ENCODE results near the gene C2orf74. TPM values are rescaled to one million over a fixed set of nuclear protein-coding genes. Genes with fewer than 3 reads are reported as not detected.
A peak's percentile ranks its signal among the peaks of the same experiment; 100 is the strongest.
"Not testable (repeated sequence)": the region's sequence is repeated elsewhere in the genome, so short reads cannot be mapped to it uniquely, and the experiment has no call there.

Gene C2orf74
- total RNA-seq, 1 donor from 2014 or later = 13.6 TPM

GRCh38 chr2:61187085-61187484, 25.1 kb downstream of the C2orf74 start:
- Mint-ChIP-seq H3K4me1 (ENCODE audit: unreplicated experiment) (no peaks in the 10 kb centered on the region), H3K27me3 (ENCODE audit: unreplicated experiment) (peaks cover 2% of the 10 kb centered on the region), H3K4me3 (ENCODE audit: unreplicated experiment) (peak overlapping the region; percentile 24), H3K36me3 (ENCODE audit: low read depth, unreplicated experiment) (peaks cover 46% of the 10 kb centered on the region), H3K9me3 (ENCODE audit: unreplicated experiment) (no peaks in the 10 kb centered on the region), H3K27ac (ENCODE audit: unreplicated experiment) (no peak overlapping the region)
- no peak for DNase-seq (ENCODE audit: low spot score)
- TF ChIP-seq CTCF (IDR thresholded peaks at IDR 0.05; ENCODE audit: unreplicated experiment) = no peak

- Mint-ChIP-seq H3K4me1 (ENCODE audit: unreplicated experiment) (no peaks in the 10 kb centered on the region), H3K4me3 (ENCODE audit: unreplicated experiment) (no peak overlapping the region), H3K27me3 (ENCODE audit: unreplicated experiment) (peaks cover 2% of the 10 kb centered on the region), H3K27ac (ENCODE audit: unreplicated experiment) (no peak overlapping the region), H3K36me3 (ENCODE audit: low read depth, unreplicated experiment) (no peaks in the 10 kb centered on the region), H3K9me3 (ENCODE audit: unreplicated experiment) (no peaks in the 10 kb centered on the region)
- TF ChIP-seq CTCF (IDR thresholded peaks at IDR 0.05; ENCODE audit: unreplicated experiment) = no peak
- no peak for DNase-seq (ENCODE audit: low spot score)
These were observed 31.9 kb downstream of the C2orf74 start for GRCh38 chr2:61193670-61194561.

- not testable (repeated sequence) for H3K36me3 Mint-ChIP-seq (ENCODE audit: low read depth, unreplicated experiment); H3K9me3 Mint-ChIP-seq (ENCODE audit: unreplicated experiment); H3K27me3 Mint-ChIP-seq (ENCODE audit: unreplicated experiment); H3K27ac Mint-ChIP-seq (ENCODE audit: unreplicated experiment); H3K4me3 Mint-ChIP-seq (ENCODE audit: unreplicated experiment); DNase-seq (ENCODE audit: low spot score); H3K4me1 Mint-ChIP-seq (ENCODE audit: unreplicated experiment)
These were observed 32.7 kb downstream of the C2orf74 start for GRCh38 chr2:61194646-61195045.

- H3K27ac Mint-ChIP-seq (ENCODE audit: unreplicated experiment) = no peak overlapping the region
- H3K4me3 Mint-ChIP-seq (ENCODE audit: unreplicated experiment) = no peak overlapping the region
- peaks cover 4% of the 10 kb centered on the region for H3K4me1 Mint-ChIP-seq (ENCODE audit: unreplicated experiment)
- no peak for TF ChIP-seq CTCF (IDR thresholded peaks at IDR 0.05; ENCODE audit: unreplicated experiment)
- H3K36me3 Mint-ChIP-seq (ENCODE audit: low read depth, unreplicated experiment) = peaks cover 6% of the 10 kb centered on the region
- H3K27me3 Mint-ChIP-seq (ENCODE audit: unreplicated experiment) = no peaks in the 10 kb centered on the region
- DNase-seq (ENCODE audit: low spot score) = no peak
- H3K9me3 Mint-ChIP-seq (ENCODE audit: unreplicated experiment) = no peaks in the 10 kb centered on the region
These were observed 34.7 kb downstream of the C2orf74 start for GRCh38 chr2:61196671-61197070.

GRCh38 chr2:61205132-61205531, 43.1 kb downstream of the C2orf74 start:
- H3K27ac Mint-ChIP-seq (ENCODE audit: unreplicated experiment) = no peak overlapping the region
- H3K4me3 Mint-ChIP-seq (ENCODE audit: unreplicated experiment) = no peak overlapping the region
- no peaks in the 10 kb centered on the region for H3K9me3 Mint-ChIP-seq (ENCODE audit: unreplicated experiment)
- no peak for TF ChIP-seq CTCF (IDR thresholded peaks at IDR 0.05; ENCODE audit: unreplicated experiment)
- no peaks in the 10 kb centered on the region for H3K27me3 Mint-ChIP-seq (ENCODE audit: unreplicated experiment)
- DNase-seq (ENCODE audit: low spot score) = no peak
- peaks cover 3% of the 10 kb centered on the region for H3K4me1 Mint-ChIP-seq (ENCODE audit: unreplicated experiment)
- H3K36me3 Mint-ChIP-seq (ENCODE audit: low read depth, unreplicated experiment) = peaks cover 25% of the 10 kb centered on the region
